ENCODE measurements around the gene ZNF230. TPM values are rescaled to one million over a fixed set of nuclear protein-coding genes. Genes with fewer than 3 reads are reported as not detected.

ZNF230 gene
- 0.58 and 1.9 TPM in 2 replicates for total RNA-seq

GRCh38 chr19:44002566-44003460 lies at the start of gene ZNF230:
TSS of gene ZNF230 (plus strand) at chr19:44002957. CDS start at chr19:44007079, 4,122 bp downstream.

DNA sequence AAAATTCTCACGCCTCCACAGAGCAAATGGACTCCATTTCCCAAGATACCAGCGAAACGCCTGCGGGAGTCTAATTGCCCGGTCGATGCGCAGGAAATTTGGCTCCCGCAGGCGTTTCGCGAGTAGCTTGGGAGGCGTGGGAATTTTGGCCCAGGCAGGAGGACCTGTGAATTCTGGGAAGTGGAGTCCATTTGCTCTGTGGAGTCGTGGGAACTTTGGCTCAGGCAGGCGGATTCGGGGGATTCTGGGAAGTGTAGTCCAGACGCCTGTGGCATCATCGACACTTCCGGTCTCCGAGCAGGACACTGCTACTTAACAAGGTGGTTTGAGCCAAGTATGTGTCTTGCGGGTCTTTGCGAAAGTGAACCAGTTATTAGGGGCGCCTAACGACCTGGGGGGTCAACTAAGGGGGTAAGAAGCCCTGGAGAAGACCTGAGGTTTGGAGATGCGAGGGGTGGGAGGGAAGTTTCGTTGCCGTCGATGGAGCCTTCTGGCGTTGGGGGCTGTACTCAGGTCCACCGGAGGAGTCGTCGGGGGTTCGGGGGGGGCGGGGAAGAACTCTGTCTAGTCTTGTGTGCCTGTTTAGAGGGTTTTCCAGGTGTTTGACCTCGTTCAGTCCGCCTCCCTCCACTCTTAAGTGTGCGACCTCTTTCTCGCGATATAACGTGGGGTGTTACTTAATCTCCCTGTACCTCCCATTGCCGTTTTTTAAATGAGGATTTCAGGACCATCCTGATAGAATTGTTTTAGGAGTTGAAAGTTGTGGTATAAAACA lies 18.7 kb upstream of the ZNF230 start, which contains the start of gene ZNF155:
ZNF155 (plus strand) TSS at position 277 of the 775 bp plus-strand sequence. CDS start 4,356 bp downstream, outside the sequence.

GRCh38 chr19:44025217-44025936 lies 22.6 kb downstream of the ZNF230 start, which contains the start of gene ZNF222:
TSS of gene ZNF222 (plus strand) at chr19:44025379. CDS start at chr19:44025437, 58 bp downstream.

DNA sequence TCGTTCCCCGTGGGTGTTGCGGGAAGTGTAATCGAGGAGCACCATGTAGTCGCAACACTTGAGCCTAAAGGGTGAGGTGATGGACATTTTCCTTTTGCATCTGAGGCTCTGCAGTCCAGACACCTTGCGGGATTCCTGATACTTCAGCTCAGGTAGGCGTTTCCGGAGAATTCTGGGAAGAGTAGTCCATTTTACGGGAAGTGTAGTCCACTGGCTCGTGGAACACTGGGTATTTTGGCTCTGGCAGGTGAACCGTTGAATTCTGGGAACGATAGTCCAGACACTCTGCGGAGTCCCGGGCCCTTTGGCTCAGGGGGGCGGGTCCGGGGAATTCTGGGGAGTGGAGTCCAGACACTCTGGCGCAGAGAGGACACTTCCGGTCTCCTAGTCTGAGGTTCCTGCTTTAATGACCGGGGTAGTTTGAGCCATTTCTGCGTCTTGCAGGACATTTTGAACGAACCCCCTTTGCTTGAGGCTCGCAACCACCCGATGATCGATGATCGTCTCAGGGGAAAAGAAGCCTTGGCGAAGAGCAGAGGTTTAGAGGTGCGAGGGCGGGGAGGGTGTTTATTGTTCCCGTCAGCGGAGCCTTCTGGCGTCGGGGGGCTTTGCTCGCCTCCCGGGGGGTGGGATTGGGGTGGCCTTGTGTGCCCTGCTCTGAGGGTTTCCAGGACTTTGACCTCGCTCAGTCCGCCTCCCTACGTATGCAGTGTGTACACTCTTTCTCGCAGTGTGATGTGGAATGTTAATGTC lies 49.1 kb downstream of the ZNF230 start, which contains the start of gene ZNF223:
ZNF223 (plus strand) TSS at position 387 of the 753 bp plus-strand sequence. CDS start 3,141 bp downstream, outside the sequence.

Other genes with a start within 250 kb of the ZNF230 start
- gene SMG9, start 248.0 kb upstream of the ZNF230 start, total RNA-seq, result 10.6 and 12.4 TPM in 2 replicates
- 0.89 and 1.7 TPM in 2 replicates for gene KCNN4, start 222.0 kb upstream of the ZNF230 start, total RNA-seq
- gene LYPD5, start 200.5 kb upstream of the ZNF230 start, total RNA-seq, result not detected in 2 replicates
- 0.86 and 10.6 TPM in 2 replicates for gene ZNF283, start 175.6 kb upstream of the ZNF230 start, total RNA-seq
- 1.2 and 2.0 TPM in 2 replicates for gene ZNF404, start 119.0 kb upstream of the ZNF230 start, total RNA-seq
- gene ZNF45, start 67.7 kb upstream of the ZNF230 start, total RNA-seq, result 5.8 and 6.4 TPM in 2 replicates
- gene ZNF221, start 51.7 kb upstream of the ZNF230 start, total RNA-seq, result 1.2 and 2.3 TPM in 2 replicates
- gene ZNF155, start 18.8 kb upstream of the ZNF230 start, total RNA-seq, result 2.0 and 8.0 TPM in 2 replicates
- 1.2 and 5.2 TPM in 2 replicates for gene ZNF222, start 22.4 kb downstream of the ZNF230 start, total RNA-seq
- gene ZNF223, start 49.1 kb downstream of the ZNF230 start, total RNA-seq, result 2.6 and 5.1 TPM in 2 replicates
- 1.4 and 1.6 TPM in 2 replicates for gene ZNF284, start 69.2 kb downstream of the ZNF230 start, total RNA-seq
- 3.2 and 6.0 TPM in 2 replicates for gene ZNF224, start 91.4 kb downstream of the ZNF230 start, total RNA-seq
- 4.6 and 7.5 TPM in 2 replicates for gene ZNF225, start 110.4 kb downstream of the ZNF230 start, total RNA-seq
- gene ZNF234, start 138.6 kb downstream of the ZNF230 start, total RNA-seq, result 1.9 and 2.3 TPM in 2 replicates
- gene ZNF226, start 162.1 kb downstream of the ZNF230 start, total RNA-seq, result 17.6 and 27.6 TPM in 2 replicates
- gene ZNF227, start 209.6 kb downstream of the ZNF230 start, total RNA-seq, result 4.3 and 5.1 TPM in 2 replicates

Data from myometrial cell (primary cell).